ENCODE data around the gene PDLIM1.
"Not testable (repeated sequence)": the region's sequence is repeated elsewhere in the genome, so short reads cannot be mapped to it uniquely, and the experiment has no call there.

Gene PDLIM1

DNA sequence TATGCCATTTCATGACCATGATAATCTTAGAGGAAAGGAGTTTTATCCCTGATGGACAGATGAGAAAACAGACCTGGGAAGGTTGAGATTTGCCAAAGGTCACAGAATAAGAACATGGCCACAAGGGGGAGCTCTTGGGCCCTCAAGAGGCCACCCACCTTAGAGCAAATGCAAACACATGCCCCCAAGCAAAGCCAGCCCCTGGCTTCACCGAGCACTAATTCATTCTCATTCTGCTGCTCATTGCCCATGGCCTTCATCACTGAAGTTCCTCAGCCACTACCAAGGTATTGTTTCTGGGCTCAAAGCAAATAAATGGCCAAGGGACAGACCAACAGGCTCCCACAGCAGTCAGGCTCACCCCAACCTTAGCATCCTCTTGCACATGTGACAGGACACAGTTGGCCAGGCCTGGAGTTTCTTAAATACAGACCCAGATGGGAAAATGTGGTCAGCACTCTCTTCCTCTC, 44.2 kb downstream of the PDLIM1 start:
- no peak overlapping the region for H3K4me3 ChIP-seq (replicated peaks; ENCODE audit: low read depth, low read length)
- peak; percentile 90 for DNase-seq (ENCODE audit: low read depth)
- TF ChIP-seq, protein P1, sequence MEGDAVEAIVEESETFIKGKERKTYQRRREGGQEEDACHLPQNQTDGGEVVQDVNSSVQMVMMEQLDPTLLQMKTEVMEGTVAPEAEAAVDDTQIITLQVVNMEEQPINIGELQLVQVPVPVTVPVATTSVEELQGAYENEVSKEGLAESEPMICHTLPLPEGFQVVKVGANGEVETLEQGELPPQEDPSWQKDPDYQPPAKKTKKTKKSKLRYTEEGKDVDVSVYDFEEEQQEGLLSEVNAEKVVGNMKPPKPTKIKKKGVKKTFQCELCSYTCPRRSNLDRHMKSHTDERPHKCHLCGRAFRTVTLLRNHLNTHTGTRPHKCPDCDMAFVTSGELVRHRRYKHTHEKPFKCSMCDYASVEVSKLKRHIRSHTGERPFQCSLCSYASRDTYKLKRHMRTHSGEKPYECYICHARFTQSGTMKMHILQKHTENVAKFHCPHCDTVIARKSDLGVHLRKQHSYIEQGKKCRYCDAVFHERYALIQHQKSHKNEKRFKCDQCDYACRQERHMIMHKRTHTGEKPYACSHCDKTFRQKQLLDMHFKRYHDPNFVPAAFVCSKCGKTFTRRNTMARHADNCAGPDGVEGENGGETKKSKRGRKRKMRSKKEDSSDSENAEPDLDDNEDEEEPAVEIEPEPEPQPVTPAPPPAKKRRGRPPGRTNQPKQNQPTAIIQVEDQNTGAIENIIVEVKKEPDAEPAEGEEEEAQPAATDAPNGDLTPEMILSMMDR (IDR thresholded peaks at IDR 0.05; ENCODE audit: low read length, missing control alignments), result peak; percentile 76

DNA sequence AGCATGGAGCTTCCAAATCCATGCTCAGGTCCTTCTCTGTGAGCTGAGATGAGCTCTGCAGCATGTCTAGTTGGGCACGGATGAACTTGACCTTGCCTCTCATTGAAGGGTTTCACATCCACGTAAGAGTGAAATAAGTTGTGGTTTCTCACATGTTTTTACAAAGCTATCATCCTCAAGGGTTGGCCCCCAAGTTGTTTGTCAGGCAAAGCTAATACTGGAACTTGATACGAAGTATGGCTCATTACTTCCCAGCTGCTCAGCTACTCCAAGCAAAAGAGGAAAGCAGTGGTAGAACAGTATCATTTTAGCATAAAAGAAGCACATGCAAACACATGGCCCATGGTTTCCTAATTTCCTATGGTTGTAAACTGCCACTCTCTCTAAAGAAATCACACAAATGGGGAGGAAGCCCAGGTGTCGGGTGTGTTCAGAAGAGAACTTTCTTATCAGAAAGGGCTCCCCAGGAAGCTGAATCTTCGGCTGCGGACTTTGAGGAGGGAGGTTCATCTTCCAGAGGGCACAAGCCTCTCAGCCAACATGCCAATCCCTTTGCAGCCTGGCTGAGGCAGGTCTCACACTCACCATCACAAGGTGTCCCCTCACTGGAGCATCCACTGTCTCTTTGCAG, 45.3 kb downstream of the PDLIM1 start:
- no peak overlapping the region for H3K4me3 ChIP-seq (replicated peaks; ENCODE audit: low read depth, low read length)
- TF ChIP-seq, protein P1 (IDR thresholded peaks at IDR 0.05; ENCODE audit: low read length, missing control alignments), result no peak
- DNase-seq (ENCODE audit: low read depth), result no peak

DNA sequence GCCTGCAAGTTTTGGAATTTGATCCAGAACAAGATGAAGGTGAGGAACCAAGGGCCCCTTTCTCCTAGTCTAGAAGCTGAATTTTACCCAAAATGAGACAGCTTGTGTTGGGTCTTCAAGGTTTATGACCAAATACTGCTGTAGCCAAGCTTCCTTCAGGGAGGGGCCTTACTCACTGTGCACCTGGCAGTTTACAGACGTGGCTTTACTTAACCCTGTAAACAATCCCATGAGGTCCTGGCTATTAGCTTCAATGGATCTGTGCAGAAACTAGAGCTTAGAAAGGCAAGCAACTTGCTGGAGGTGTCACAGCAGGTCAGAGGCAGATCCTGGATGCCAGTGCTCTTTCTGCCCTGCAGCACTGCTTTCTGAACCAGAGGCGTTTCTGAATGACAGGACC, 46.7 kb downstream of the PDLIM1 start:
- no peak overlapping the region for H3K4me3 ChIP-seq (replicated peaks; ENCODE audit: low read depth, low read length)
- no peak for DNase-seq (ENCODE audit: low read depth)
- TF ChIP-seq, protein P1 (IDR thresholded peaks at IDR 0.05; ENCODE audit: low read length, missing control alignments), result no peak

DNA sequence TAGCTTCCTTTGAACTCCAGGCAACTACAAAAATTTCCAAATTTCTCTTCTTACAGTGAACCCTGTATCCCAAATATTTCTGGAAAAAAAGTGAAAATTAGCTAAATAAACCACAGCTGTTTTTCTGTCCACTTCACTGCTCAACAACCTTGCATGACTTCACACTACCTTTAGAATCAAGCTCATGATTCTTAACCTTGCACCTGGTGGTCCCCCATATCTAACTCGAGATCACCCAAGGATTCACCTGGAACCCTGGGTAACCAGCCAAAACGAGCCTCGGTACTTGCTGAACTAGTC, 47.5 kb downstream of the PDLIM1 start:
- DNase-seq (ENCODE audit: low read depth), result no peak
- TF ChIP-seq, protein P1 (IDR thresholded peaks at IDR 0.05; ENCODE audit: low read length, missing control alignments), result no peak
- H3K4me3 ChIP-seq (replicated peaks; ENCODE audit: low read depth, low read length), result no peak overlapping the region

DNA sequence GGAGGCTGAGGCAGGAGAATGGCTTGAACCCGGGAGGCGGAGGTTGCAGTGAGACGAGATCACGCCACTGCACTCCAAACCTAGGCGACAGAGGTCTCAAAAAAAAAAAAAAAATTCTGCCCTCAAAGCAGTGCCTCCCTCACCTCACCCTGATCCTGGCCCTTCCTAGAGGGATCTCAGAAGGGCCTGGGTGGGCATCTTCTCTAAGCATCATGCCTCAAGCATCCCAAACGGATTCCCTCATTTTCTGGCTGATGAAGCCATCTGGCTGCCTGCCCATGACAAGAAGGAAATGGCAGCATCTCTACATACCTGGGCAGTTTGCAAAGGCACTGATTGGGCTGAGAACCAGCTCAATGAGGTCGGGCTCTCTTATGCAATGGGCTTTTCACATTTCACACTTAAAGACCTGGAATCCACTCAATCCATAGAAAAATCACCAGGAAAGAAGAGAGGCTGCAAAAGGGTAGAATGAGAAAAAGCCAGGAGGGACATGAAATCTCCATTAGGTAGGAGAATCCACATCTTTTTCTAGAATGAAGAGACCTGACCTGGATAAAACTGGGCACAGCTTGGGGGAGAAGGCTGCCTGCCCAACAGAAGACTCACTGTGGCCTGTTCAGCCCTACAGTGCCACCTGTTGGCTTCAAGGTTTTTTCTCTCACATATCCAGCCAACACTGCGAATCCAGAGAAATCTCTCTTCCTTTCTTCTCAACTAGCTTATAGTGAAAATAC, 48.1 kb downstream of the PDLIM1 start:
- TF ChIP-seq, protein P1 (IDR thresholded peaks at IDR 0.05; ENCODE audit: low read length, missing control alignments), result peak; percentile 63
- H3K4me3 ChIP-seq (replicated peaks; ENCODE audit: low read depth, low read length), result no peak overlapping the region
- DNase-seq (ENCODE audit: low read depth), result peak; percentile 66

DNA sequence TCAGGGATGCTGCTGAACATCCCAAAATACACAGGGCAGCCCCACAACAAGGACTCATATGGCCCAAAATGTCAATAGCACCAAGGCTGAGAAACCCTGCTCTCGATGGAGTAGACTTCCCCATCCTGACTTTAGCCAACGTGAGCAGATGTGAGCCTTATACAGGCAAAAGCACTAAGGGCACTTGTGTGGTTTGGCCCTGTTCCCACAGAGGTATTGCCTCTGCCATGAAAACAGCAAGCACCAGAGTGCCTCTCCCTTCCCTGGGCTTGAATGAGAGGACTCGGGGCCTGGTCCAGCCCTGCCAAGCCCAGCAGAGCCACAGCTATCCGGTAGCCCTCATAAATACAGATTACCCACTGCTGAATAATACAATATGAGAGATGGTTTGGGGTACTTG, 49.3 kb downstream of the PDLIM1 start:
- TF ChIP-seq, protein P1 (IDR thresholded peaks at IDR 0.05; ENCODE audit: low read length, missing control alignments), result no peak
- no peak for DNase-seq (ENCODE audit: low read depth)
- no peak overlapping the region for H3K4me3 ChIP-seq (replicated peaks; ENCODE audit: low read depth, low read length)

DNA sequence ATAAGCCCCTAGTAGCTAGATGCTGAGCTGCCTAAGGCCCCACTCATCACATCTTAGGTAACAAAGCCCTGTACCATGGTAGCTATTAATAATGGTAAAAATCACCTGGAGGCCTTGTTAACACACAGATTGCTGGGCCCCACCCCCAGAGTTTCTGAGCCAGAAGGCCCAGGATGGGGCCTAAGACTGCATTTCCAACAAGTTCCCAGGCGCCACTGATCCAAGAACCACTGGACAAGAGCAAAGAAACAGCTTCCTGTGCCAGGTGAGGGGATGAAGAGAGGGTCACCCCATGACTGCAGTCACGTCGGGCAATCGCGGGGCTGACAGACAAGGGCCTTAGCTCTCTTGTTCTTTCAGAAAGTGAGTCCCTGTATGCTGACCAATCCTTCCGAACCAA, 50.0 kb downstream of the PDLIM1 start:
- DNase-seq (ENCODE audit: low read depth), result no peak
- TF ChIP-seq, protein P1 (IDR thresholded peaks at IDR 0.05; ENCODE audit: low read length, missing control alignments), result no peak
- no peak overlapping the region for H3K4me3 ChIP-seq (replicated peaks; ENCODE audit: low read depth, low read length)

DNA sequence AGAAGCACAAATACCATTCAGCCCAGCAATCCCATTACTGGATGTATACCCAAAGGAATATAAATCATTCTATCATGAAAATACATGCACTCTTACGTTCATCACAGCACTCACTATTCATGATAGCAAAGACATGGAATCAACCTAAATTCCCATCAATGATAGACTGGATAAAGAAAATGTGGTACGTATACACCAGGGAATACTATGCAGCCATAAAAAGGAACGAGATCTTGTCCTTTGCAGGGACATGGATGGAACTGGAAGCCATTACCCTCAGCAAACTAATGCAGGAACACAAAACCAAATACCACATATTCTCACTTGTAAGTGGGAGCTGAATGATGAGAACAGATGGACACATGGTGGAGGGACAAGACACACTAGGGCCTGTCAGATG, 50.7 kb downstream of the PDLIM1 start:
- H3K4me3 ChIP-seq (replicated peaks; ENCODE audit: low read depth, low read length); DNase-seq (ENCODE audit: low read depth): not testable (repeated sequence)
